Activated CD4-positive, alpha-beta T cell treated with anti-CD3 and anti-CD28 coated beads, Interleukin-2, amount 10 ng/mL, durations not matched to agents 24 days and 14 days (primary cell): ENCODE measurements around the gene PRICKLE3. TPM values are rescaled to one million over a fixed set of nuclear protein-coding genes. Genes with fewer than 3 reads are reported as not detected.
A peak's percentile ranks its signal among the peaks of the same experiment; 100 is the strongest.
"Not testable (repeated sequence)": the region's sequence is repeated elsewhere in the genome, so short reads cannot be mapped to it uniquely, and the experiment has no call there.

Source experiments
- DNase-seq: peaks from one replicate; pipeline ENCODE4 v3.0.0; 2022
- H3K27ac Mint-ChIP-seq: one replicate; pipeline ENCODE4 v1.8.0; 2022; ENCODE audit warnings: mild to moderate bottlenecking, mixed read lengths
- H3K27me3 Mint-ChIP-seq: one replicate; pipeline ENCODE4 v1.8.0; 2022; ENCODE audit warnings: mixed read lengths
- H3K36me3 Mint-ChIP-seq: one replicate; pipeline ENCODE4 v1.8.0; 2022; ENCODE audit warnings: low read depth, mild to moderate bottlenecking, mixed read lengths
- H3K4me1 Mint-ChIP-seq: one replicate; pipeline ENCODE4 v1.8.0; 2021; ENCODE audit warnings: mixed read lengths
- H3K4me3 Mint-ChIP-seq: one replicate; pipeline ENCODE4 v1.8.0; 2022; ENCODE audit warnings: mild to moderate bottlenecking, moderate library complexity, mixed read lengths
- H3K9me3 Mint-ChIP-seq: one replicate; pipeline ENCODE4 v1.8.0; 2021; ENCODE audit warnings: mixed read lengths
- intact Hi-C: fragments of 100-400 bp; cut with micrococcal nuclease; formaldehyde crosslinking; loops from one replicate; pipeline ENCODE4 v1.15.1; 2023
- total RNA-seq: library from RNA; stranded (reverse); gene quantifications from 2 replicates; pipeline ENCODE4 v1.2.3, GENCODE V29; 2022

The PRICKLE3 gene
- total RNA-seq, 1 donor from 2014 or later = 22.7 TPM

DNA sequence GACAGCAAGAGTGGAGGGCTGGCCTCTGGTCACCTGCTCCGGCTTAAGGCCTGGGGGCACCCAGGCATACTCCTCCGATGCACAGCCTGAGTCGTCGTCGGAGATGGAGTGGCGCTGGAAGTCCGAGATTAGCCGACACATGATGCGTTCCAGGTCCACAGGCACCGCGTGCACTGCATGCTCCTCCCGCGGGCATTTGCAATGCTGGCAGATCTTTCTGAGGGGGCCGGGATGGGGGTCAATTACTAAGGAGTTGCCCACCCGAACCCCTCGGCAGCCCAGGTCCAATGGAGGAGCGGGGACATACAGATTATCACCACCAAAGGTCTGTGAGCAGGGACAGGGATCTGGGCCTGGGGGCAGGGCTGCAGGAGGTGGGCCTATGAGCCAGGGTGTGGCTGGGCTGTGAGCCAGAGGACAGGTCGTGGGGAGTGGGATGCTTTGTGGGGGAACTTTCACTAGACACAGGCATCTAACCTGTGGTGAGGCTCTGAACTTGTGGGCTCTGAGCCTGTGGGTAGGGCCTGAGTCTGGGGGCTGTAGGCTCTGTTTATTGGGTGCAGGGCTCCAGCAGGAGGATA is 2.4 kb downstream of the PRICKLE3 start:
- Mint-ChIP-seq H3K4me3 (peak overlapping the region; percentile 92), H3K4me1 (peaks cover 12% of the 10 kb centered on the region), H3K27ac (no peak overlapping the region), H3K9me3 (no peaks in the 10 kb centered on the region), H3K36me3 (peaks cover 24% of the 10 kb centered on the region), H3K27me3 (no peaks in the 10 kb centered on the region)
- intact Hi-C loops = no loop called here
- no peak for DNase-seq

DNA sequence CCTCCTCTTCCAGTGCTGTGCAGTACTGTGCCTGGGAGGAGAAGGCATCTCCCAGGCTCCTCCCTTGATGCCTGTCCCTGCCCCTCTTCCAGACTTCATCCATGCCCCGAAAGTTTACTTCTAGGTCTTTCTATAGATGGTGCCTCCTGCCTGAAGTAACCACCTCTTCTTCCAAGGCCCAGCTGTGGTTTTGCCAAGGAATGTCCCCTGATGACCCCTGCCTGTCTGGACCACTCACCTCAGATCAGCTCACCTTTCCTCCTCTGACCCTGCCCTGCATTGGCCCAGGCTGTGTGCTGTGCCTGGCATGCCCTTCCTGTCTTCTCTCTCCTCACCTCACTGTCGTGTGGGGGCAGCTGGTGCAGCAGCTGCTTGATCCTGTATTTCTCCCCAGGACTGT is 6.8 kb downstream of the PRICKLE3 start:
- peaks cover 18% of the 10 kb centered on the region for H3K4me1 Mint-ChIP-seq
- no peak for DNase-seq
- no peaks in the 10 kb centered on the region for H3K9me3 Mint-ChIP-seq
- intact Hi-C loops = no loop called here
- no peaks in the 10 kb centered on the region for H3K27me3 Mint-ChIP-seq
- peaks cover 49% of the 10 kb centered on the region for H3K36me3 Mint-ChIP-seq
- H3K27ac Mint-ChIP-seq = no peak overlapping the region
- H3K4me3 Mint-ChIP-seq = no peak overlapping the region

DNA sequence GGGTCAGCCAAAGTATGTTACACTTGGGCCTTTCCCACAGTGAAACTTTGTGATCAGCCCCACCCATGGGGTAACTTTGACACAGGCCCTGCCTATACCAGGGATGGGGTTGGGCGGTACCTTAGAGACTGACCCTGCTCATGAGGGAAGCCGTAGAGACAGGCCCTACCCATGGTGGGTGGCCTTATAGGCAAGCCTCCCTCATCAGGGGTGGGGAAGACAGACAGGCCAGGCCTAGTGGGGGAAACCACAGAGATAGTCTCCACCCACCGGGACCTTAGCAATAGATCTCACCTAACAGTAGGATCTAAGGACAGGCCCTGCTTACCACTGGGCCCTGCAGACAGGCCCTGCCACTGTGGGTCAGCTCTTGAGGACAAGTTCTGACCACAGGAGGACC is 7.6 kb downstream of the PRICKLE3 start:
- H3K27me3 Mint-ChIP-seq = no peaks in the 10 kb centered on the region
- no peak overlapping the region for H3K27ac Mint-ChIP-seq
- H3K36me3 Mint-ChIP-seq = peaks cover 48% of the 10 kb centered on the region
- no peak for DNase-seq
- no peaks in the 10 kb centered on the region for H3K9me3 Mint-ChIP-seq
- intact Hi-C loops = no loop called here
- H3K4me3 Mint-ChIP-seq = no peak overlapping the region
- H3K4me1 Mint-ChIP-seq = peaks cover 14% of the 10 kb centered on the region

DNA sequence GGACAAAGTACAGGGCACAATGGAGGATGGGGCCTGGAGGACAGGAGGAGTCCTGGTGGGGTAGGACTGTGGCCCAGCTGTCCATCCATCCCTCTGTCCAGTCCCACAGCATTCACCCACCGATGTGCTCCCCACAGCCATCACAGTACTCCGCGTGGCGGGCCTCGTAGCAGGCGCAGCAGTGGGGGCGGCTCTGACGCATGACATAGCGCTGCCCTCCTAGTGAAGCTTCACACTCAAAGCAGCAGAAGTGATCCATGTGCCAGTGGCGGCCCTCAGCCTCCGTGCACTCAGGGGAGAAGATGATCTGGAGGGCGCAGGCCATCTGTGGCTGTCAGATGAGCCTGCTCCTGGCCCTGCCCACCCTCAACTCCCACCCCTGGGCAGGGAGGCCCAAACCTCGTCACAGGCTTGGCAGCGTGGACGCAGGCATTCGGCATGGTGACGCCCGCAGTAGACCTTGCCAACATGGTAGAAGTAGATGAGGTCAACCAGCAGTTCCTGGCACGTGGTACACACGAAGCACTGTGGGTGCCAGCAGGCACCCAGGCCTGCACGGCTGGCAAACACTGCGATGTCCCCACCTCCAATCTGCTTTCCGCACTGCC is 8.2 kb downstream of the PRICKLE3 start:
- intact Hi-C loops = no loop called here
- H3K4me1 Mint-ChIP-seq = peaks cover 16% of the 10 kb centered on the region
- H3K27me3 Mint-ChIP-seq = no peaks in the 10 kb centered on the region
- peak overlapping the region; percentile 29 for H3K27ac Mint-ChIP-seq
- H3K4me3 Mint-ChIP-seq = no peak overlapping the region
- no peaks in the 10 kb centered on the region for H3K9me3 Mint-ChIP-seq
- peaks cover 48% of the 10 kb centered on the region for H3K36me3 Mint-ChIP-seq
- no peak for DNase-seq

DNA sequence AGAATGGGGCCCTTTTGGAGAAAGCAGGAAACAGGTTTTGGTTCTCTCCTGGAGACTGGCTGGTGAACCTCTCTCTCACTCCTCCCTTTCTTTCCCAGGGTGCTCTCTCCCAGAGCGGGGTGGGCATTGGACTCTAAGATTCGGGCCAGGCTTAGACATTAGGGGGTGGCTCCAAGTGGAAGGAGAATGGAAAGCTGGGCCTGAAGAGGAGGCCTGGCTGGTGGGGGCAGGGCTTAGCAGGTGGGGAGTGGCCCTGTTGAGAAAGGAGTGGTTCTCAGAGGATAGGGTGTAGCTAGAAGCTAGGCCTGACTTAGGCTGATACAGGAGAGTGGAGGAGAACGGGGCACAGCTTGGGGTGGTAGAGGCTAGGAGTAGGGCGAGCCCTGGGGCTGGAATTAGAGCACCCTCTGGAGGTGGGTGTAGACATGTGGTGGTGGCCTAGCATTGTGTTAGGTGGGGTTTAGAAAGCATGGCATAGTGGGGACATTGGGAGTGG is 8.8 kb downstream of the PRICKLE3 start:
- intact Hi-C loops = no loop called here
- Mint-ChIP-seq H3K9me3 (no peaks in the 10 kb centered on the region), H3K4me3 (no peak overlapping the region), H3K4me1 (peaks cover 20% of the 10 kb centered on the region), H3K27me3 (no peaks in the 10 kb centered on the region), H3K27ac (peak overlapping the region; percentile 29), H3K36me3 (peaks cover 48% of the 10 kb centered on the region)
- DNase-seq = no peak

DNA sequence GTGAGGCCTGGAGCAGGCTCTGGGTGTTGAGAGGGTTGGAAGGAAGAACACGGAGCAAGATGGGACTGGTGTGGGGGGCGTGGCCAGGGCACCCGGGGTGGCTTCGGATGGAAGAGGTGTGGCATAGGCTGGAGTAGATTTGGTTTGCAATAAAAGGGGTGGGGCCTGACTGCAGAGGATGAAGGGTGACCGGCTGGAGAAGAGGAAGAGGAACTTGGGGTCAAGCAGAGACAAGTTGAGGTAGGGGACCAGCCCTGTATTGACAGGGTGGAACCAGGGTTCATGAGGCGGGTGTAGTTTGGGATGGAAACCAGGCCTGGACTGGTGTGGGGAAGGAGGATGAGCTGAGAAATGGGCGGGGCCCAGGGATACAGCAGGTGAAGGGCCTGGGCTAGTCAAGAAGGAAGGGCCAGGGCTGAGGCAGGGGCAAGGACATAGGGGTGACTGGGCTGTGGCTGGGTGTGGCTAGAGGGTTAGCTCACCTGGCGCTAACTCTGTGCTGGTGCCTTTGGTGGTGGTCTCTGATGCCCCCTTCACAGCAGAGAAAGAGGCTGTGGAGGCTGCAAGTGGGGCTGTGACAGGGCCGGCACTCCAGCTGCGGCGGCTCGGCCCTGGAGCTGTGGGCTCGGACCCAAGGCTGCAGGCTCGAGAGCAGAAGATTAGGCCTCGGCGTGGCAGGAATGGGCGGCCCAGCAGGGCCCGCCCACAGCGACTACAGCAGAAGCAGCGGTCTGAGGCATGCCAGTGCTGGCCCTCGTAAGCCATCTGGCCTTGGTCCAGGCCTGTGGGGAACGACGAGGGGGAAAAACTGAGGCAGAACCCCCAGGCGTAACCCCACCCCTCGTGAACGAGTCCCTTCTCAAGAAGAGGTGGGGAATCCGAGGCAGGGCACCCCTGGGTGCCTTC is 9.5 kb downstream of the PRICKLE3 start:
- H3K4me1 Mint-ChIP-seq = peaks cover 20% of the 10 kb centered on the region
- H3K27ac Mint-ChIP-seq = no peak overlapping the region
- H3K9me3 Mint-ChIP-seq = no peaks in the 10 kb centered on the region
- H3K27me3 Mint-ChIP-seq = no peaks in the 10 kb centered on the region
- intact Hi-C loops = no loop called here
- peaks cover 44% of the 10 kb centered on the region for H3K36me3 Mint-ChIP-seq
- DNase-seq = no peak
- H3K4me3 Mint-ChIP-seq = no peak overlapping the region

DNA sequence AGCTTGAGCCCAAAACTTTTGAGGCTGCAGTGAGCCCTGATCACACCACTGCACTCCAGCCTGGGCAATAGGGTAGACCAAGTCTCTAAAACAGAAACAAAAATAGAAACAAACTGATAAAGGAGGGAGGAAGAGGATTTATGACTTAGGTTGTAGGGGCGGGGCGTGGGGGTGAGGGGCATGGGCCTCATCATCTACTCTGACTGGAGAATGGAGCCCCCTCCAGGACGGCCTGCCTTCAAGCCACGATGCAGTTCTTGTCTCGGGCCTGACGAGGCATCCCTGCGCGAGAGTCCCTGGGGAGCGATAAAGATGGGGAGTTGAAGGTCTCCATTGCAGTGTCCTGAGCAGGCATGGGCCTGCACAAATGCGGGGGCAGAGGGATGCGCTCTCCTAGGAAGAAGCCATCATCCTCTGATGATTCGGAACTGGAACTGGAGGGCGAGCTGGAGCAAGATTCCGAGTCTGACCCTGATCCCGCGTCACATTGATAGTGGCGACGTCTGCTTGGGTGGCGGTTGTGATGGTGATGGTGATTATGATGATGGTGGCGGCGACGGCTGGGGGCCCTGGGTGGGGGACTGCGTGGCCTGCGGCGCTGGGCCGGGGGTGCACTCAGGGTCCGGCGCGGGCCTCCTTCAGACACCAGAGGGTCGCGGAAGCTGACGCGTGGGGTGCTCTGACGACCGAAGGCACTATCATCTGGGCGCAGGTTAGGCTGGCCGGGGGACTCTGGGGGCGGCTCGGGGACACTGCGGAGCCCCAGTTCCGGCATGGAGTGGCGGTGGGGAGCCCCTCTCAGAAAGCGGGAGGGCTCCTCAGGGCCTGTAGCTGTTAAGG is 10.5 kb downstream of the PRICKLE3 start:
- peaks cover 44% of the 10 kb centered on the region for H3K36me3 Mint-ChIP-seq
- no peak overlapping the region for H3K4me3 Mint-ChIP-seq
- H3K27me3 Mint-ChIP-seq = no peaks in the 10 kb centered on the region
- no peak overlapping the region for H3K27ac Mint-ChIP-seq
- intact Hi-C loops = no loop called here
- no peak for DNase-seq
- no peaks in the 10 kb centered on the region for H3K9me3 Mint-ChIP-seq
- peaks cover 20% of the 10 kb centered on the region for H3K4me1 Mint-ChIP-seq

DNA sequence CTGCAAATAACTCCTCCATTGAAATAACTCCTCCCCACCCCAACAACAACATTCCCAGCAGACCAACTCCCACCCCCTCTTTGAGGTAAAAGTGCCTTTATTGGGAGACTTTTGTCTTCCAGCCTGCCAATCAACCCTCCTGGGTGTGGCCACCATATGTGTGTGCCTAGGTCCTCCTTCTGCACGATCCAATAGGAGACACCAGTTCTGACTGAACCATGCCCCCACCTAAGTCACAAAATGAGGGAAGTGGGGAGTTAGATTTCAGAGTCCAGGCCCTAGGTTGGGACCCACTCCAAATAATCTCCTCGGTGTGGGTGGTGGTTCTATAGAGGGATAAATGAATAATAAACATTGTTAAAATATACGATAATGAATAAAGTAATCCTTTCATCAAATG is 11.4 kb downstream of the PRICKLE3 start:
- no peaks in the 10 kb centered on the region for H3K9me3 Mint-ChIP-seq
- intact Hi-C loops = no loop called here
- H3K4me3 Mint-ChIP-seq = no peak overlapping the region
- H3K36me3 Mint-ChIP-seq = peaks cover 39% of the 10 kb centered on the region
- no peak for DNase-seq
- H3K4me1 Mint-ChIP-seq = peaks cover 20% of the 10 kb centered on the region
- H3K27ac Mint-ChIP-seq = no peak overlapping the region
- no peaks in the 10 kb centered on the region for H3K27me3 Mint-ChIP-seq

DNA sequence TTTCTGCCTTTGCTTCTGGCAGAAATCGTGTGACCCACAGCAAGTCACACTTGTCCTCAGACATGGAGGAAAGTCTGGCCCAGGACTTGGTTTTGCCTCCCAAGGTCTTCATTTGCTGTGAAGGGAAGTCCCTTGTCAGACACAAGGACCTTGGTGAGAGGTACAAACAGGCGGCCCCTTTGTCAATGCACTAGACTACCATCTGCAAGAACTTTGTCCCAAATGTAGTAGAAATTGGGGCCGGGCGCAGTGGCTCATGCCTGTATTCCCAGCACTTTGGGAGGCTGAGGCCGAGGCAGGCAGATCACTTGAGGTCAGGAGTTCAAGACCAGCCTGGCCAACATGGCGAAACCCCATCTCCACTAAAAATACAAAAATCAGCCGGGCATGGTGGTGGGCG is 12.6 kb downstream of the PRICKLE3 start:
- Mint-ChIP-seq H3K4me3 (peak overlapping the region; percentile 90), H3K4me1 (peaks cover 21% of the 10 kb centered on the region), H3K36me3 (peaks cover 31% of the 10 kb centered on the region)
- not testable (repeated sequence) for H3K27ac Mint-ChIP-seq, DNase-seq, H3K27me3 Mint-ChIP-seq, H3K9me3 Mint-ChIP-seq
- intact Hi-C loops = loop anchor here (2.0 kb wide), 1 partner anchor 17 kb away; no protein-coding TSS in a partner anchor

DNA sequence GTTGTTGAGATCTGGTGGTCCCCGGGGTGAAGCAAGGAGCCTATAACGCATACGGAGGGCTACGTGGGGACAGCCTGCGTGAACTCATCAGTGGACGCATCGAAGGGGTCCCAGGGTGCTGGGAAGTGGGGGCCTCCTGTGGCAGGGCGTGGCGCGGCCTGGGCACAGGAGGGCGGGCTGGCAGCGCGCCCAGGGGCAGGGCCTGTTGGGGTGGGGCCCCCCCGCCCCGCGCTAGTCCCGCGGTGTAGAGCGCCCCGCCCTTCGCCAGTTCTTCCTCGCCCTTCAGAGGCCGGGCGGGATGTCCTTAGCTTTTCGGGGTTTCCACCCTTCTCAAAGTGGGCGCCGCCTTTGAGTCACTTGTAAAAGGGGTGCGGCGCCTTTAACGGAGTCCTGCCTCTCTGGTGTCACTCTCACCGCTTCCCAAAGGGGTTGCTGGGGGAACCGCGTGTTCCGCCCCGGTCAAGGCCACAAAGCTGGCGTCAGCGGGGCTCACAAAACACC is 13.8 kb downstream of the PRICKLE3 start:
- Mint-ChIP-seq H3K4me3 (peak overlapping the region; percentile 90), H3K27ac (peak overlapping the region; percentile 91), H3K9me3 (no peaks in the 10 kb centered on the region), H3K36me3 (peaks cover 26% of the 10 kb centered on the region), H3K27me3 (no peaks in the 10 kb centered on the region), H3K4me1 (peaks cover 24% of the 10 kb centered on the region)
- intact Hi-C loops = loop anchor here (2.0 kb wide), 1 partner anchor 18 kb away; no protein-coding TSS in a partner anchor
- DNase-seq = peak; percentile 89

DNA sequence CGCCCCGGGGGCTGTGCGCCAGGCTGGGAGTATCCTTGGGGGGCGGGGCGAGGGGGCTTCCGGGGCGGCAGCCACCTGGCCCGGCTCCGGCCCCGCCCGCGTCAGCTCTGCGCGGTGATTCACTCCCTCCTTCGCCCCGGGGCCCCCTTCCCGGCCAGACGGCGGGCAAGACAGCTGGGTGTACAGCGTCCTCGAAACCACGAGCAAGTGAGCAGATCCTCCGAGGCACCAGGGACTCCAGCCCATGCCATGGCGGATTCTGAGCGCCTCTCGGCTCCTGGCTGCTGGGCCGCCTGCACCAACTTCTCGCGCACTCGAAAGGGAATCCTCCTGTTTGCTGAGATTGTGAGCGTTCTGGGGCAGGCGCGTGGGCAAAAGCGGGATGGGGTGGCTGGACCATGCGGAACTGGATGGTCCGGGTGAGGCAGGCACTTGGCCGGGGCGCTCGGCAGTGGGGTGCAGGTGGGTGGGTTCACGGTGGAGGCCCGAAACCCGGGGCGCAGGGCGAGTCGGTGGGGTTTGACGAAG is 14.4 kb downstream of the PRICKLE3 start, which contains the start of gene PLP2:
PLP2 (plus strand) TSS at position 147 of the 528 bp plus-strand sequence; CDS start at position 250, 103 bp downstream.
- H3K4me1 Mint-ChIP-seq = peaks cover 25% of the 10 kb centered on the region
- H3K4me3 Mint-ChIP-seq = peak within 1 kb of the TSS; percentile 90
- H3K9me3 Mint-ChIP-seq = no peaks in the 10 kb centered on the region
- H3K36me3 Mint-ChIP-seq = peaks cover 25% of the 10 kb centered on the region
- intact Hi-C loops = loop anchor here (2.0 kb wide), 1 partner anchor 19 kb away; no protein-coding TSS in a partner anchor
- no peaks in the 10 kb centered on the region for H3K27me3 Mint-ChIP-seq
- H3K27ac Mint-ChIP-seq = peak within 1 kb of the TSS; percentile 91
- peak; percentile 87 for DNase-seq

DNA sequence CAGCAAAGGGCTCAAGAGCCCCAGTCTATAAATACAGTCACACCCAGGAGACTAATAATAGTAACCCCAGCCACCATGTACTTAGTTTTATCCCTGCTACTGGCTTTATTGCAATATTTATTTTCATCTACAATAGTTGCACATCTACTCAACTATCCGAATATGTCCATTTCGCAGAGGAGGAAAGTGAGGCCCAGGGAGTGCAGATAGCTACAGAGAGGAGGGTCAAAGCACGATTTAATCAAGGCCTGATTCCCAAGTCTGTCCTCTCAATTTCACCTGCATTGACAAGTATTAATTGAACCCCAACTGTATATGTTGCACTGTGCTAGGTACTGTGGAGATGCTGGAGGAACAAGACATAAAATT is 18.4 kb downstream of the PRICKLE3 start:
- no peaks in the 10 kb centered on the region for H3K27me3 Mint-ChIP-seq
- peaks cover 30% of the 10 kb centered on the region for H3K4me1 Mint-ChIP-seq
- DNase-seq = no peak
- H3K9me3 Mint-ChIP-seq = no peaks in the 10 kb centered on the region
- H3K36me3 Mint-ChIP-seq = peaks cover 2% of the 10 kb centered on the region
- intact Hi-C loops = loop anchor here (10.0 kb wide), 2 partner anchors 63 to 363 kb away; partner anchors contain the start of gene HDAC6
- peak overlapping the region; percentile 94 for H3K27ac Mint-ChIP-seq
- H3K4me3 Mint-ChIP-seq = peak overlapping the region; percentile 83
